Testis (tissue), 3 donors: Measurements from ENCODE around the gene ELOVL7. TPM values are rescaled to one million over a fixed set of nuclear protein-coding genes. Genes with fewer than 3 reads are reported as not detected.
"Not testable (repeated sequence)": the region's sequence is repeated elsewhere in the genome, so short reads cannot be mapped to it uniquely, and the experiment has no call there.

ENCODE experiments used
- DNase-seq: peaks from one replicate; pipeline ENCODE4 v3.0.0-alpha.2; 2019
- H3K27ac ChIP-seq, 2 donors: fragments of 200-600 bp; sonication (generic); one replicate each; pipeline ENCODE4 v1.5.1; 2019
- H3K27me3 ChIP-seq: fragments of 200-600 bp; sonication (generic); one replicate; pipeline ENCODE4 v1.5.1; 2019
- H3K36me3 ChIP-seq: fragments of 200-600 bp; sonication (generic); one replicate; pipeline ENCODE4 v1.5.1; 2017; ENCODE audit warnings: low read depth; ENCODE audit errors: missing control alignments
- H3K4me1 ChIP-seq: fragments of 200-600 bp; sonication (generic); one replicate; pipeline ENCODE4 v1.5.1; 2019
- H3K4me3 ChIP-seq, 2 donors: fragments of 200-600 bp; sonication (generic); one replicate each; pipeline ENCODE4 v1.5.1; 2017 to 2019
- H3K9me3 ChIP-seq: fragments of 200-600 bp; sonication (generic); one replicate; pipeline ENCODE4 v1.5.1; 2017
- POLR2A ChIP-seq: fragments of 450-650 bp; IDR thresholded peaks from one replicate; pipeline ENCODE4 v1.6.1; 2017; ENCODE audit warnings: antibody characterized with exemption, mild to moderate bottlenecking, moderate library complexity
- WGBS, 2 donors: methylation state at CpG; one replicate each; pipeline ENCODE4 v1.1.5; 2018; 5-methylcytosine and 5-hydroxymethylcytosine counted together
- intact Hi-C: fragments of 100-400 bp; cut with DNase I; formaldehyde crosslinking; loops from one replicate; pipeline ENCODE4 v1.15.1; 2023; ENCODE audit warnings: low total_unique reads
- polyA plus RNA-seq: library from polyadenylated mRNA; stranded (reverse); fragments of 350-450 nt; fragmentation: Illumina TruSeq; extraction: RNeasy Lipid Tissue Mini Kit (QIAGEN cat#74804); gene quantifications from one replicate; pipeline ENCODE4 v1.2.3, GENCODE V29; 2014; ENCODE audit warnings: low read depth, low replicate concordance; ENCODE audit not compliant: insufficient read depth
- total RNA-seq, 2 donors: library from RNA; depleted of rRNA; stranded (reverse); fragments of >200 nt; gene quantifications; one replicate each; pipeline ENCODE4 v1.2.3, GENCODE V29; 2016
- TF ChIP-seq, protein P1 (sequence below), 3 experiments: fragments of 450-650 bp in 2 of 3; fragments of 200-600 bp in 1 of 3; sonication (generic) in 1 of 3; IDR thresholded peaks; one replicate each; pipeline ENCODE4 v1.5.1; 2016 to 2019; ENCODE audit warnings: antibody characterized with exemption in 3 of 3, mild to moderate bottlenecking in 2 of 3, moderate library complexity in 1 of 3

ELOVL7 gene
- total and polyA plus RNA-seq, 3 donors from 2014 or later: 1.8 to 5.1 (median 2.4) TPM

DNA sequence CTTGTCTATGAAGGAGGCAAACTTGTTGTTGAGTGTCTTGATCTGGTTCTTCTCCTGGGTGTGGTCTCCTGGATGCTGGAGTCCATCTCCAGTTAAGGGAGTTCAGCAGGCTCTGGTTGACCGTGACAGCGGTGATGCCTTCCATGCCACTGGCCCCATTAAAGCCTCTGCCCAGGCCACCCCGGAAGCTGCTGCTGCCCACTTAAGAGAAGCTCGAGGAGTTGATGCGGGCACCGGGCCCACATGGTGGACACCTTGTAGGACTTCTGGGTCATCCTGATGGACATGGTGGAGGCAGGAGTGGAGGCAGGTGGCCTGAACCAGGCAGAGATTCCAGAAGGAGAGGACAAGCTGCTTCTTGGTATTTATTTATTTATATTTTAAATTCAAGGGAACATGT, 99.4 kb downstream of the ELOVL7 start:
- intact Hi-C loops: no loop called here
- 97 to 100% methylated on average over 5 to 6 of the region's 6 CpGs for WGBS, 2 donors
- H3K4me3 ChIP-seq: no peak overlapping the region
- no peaks in the 10 kb centered on the region for H3K27me3 ChIP-seq
- TF ChIP-seq, protein P1, sequence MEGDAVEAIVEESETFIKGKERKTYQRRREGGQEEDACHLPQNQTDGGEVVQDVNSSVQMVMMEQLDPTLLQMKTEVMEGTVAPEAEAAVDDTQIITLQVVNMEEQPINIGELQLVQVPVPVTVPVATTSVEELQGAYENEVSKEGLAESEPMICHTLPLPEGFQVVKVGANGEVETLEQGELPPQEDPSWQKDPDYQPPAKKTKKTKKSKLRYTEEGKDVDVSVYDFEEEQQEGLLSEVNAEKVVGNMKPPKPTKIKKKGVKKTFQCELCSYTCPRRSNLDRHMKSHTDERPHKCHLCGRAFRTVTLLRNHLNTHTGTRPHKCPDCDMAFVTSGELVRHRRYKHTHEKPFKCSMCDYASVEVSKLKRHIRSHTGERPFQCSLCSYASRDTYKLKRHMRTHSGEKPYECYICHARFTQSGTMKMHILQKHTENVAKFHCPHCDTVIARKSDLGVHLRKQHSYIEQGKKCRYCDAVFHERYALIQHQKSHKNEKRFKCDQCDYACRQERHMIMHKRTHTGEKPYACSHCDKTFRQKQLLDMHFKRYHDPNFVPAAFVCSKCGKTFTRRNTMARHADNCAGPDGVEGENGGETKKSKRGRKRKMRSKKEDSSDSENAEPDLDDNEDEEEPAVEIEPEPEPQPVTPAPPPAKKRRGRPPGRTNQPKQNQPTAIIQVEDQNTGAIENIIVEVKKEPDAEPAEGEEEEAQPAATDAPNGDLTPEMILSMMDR (IDR thresholded peaks at IDR 0.05): no peak
- TF ChIP-seq POLR2A: no peak
- no peaks in the 10 kb centered on the region for H3K4me1 ChIP-seq
- no peak for DNase-seq
- H3K27ac ChIP-seq: no peak overlapping the region
- no peaks in the 10 kb centered on the region for H3K9me3 ChIP-seq
- no peaks in the 10 kb centered on the region for H3K36me3 ChIP-seq

- no peak for DNase-seq
- Histone ChIP-seq H3K27ac (no peak overlapping the region), H3K9me3 (no peaks in the 10 kb centered on the region), H3K4me3 (no peak overlapping the region), H3K36me3 (no peaks in the 10 kb centered on the region), H3K4me1 (no peaks in the 10 kb centered on the region), H3K27me3 (no peaks in the 10 kb centered on the region)
- TF ChIP-seq, protein P1 (IDR thresholded peaks at IDR 0.05): no peak
- no peak for TF ChIP-seq POLR2A
- 70 to 74% methylated on average over 23 to 40 of the region's 40 CpGs for WGBS, 2 donors
- intact Hi-C loops: no loop called here
Measured at GRCh38 chr5:60743511-60744314, 100.4 kb downstream of the ELOVL7 start.

DNA sequence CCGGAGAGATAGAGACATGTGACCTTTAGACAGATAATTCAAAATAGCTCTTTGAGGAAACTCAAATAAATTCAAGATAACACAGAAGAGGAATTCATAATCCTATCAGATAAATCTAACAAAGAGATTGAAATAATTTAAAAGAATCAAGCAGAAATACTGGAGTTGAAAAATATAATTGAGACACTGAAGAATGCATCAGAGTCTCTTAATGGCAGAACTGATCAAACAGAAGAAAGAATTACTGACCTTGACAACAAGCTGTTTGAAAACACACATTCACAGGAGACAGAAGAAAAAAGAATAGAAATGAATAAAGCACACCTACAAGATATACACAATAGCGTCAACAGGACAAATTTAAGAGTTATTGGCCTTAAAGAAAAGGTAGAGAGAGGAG, 103.7 kb downstream of the ELOVL7 start:
- Histone ChIP-seq H3K4me3 (no peak overlapping the region), H3K9me3 (no peaks in the 10 kb centered on the region), H3K36me3 (no peaks in the 10 kb centered on the region), H3K4me1 (no peaks in the 10 kb centered on the region), H3K27ac (no peak overlapping the region), H3K27me3 (no peaks in the 10 kb centered on the region)
- intact Hi-C loops: no loop called here
- 94 to 98% methylated on average over 2 of the region's 2 CpGs for WGBS, 2 donors
- DNase-seq: no peak
- no peak for TF ChIP-seq POLR2A
- TF ChIP-seq, protein P1 (IDR thresholded peaks at IDR 0.05): no peak

DNA sequence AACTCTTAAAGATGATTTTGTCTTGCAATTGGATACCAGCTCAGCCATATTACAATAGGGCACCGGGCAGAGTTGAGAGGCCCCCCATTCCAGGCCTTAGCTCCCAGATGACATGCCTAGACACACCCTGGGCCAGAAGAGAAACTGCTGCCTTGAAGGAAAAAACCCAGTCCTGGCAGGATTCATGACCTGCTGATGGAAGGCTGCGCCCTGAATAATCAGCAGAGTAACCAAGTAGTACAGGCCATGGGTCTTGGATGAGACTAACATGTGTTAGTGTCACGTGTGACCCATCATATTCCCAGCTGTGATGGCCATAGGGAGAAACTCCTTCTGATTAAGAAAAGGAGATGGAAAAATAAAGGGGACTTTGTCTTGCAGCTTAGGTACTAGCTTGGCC, 105.1 kb downstream of the ELOVL7 start:
- Histone ChIP-seq H3K9me3 (no peaks in the 10 kb centered on the region), H3K36me3 (no peaks in the 10 kb centered on the region), H3K27me3 (no peaks in the 10 kb centered on the region), H3K27ac (no peak overlapping the region), H3K4me3 (no peak overlapping the region), H3K4me1 (no peaks in the 10 kb centered on the region)
- DNase-seq: no peak
- WGBS, 2 donors: 70 to 79% methylated on average over 3 of the region's 3 CpGs
- TF ChIP-seq, protein P1 (IDR thresholded peaks at IDR 0.05): no peak
- TF ChIP-seq POLR2A: no peak
- intact Hi-C loops: no loop called here

GRCh38 chr5:60738461-60738860, 105.6 kb downstream of the ELOVL7 start:
- Histone ChIP-seq H3K27me3 (no peaks in the 10 kb centered on the region), H3K27ac (no peak overlapping the region), H3K4me3 (no peak overlapping the region), H3K4me1 (no peaks in the 10 kb centered on the region), H3K36me3 (no peaks in the 10 kb centered on the region), H3K9me3 (no peaks in the 10 kb centered on the region)
- intact Hi-C loops: no loop called here
- no peak for TF ChIP-seq POLR2A
- TF ChIP-seq, protein P1 (IDR thresholded peaks at IDR 0.05): no peak
- no peak for DNase-seq
- 80 to 81% methylated on average over 4 of the region's 4 CpGs for WGBS, 2 donors

DNA sequence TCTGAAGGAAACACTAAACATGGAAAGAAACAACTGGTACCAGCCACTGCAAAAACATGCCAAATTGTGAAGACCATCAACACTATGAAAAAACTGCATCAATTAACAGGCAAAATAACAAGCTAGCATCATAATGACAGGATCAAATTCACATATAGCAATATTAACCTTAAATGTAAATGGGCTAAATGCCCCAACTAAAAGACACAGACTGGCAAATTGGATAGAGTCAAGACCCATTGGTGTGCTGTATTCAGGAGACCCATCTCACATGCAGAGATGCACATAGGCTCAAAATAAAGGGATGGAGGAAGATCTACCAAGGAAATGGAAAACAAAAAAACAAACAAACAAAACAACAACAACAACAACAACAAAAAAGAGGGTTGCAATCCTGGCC, 113.2 kb downstream of the ELOVL7 start:
- H3K4me3 ChIP-seq, H3K36me3 ChIP-seq, H3K27ac ChIP-seq, H3K27me3 ChIP-seq, H3K9me3 ChIP-seq, intact Hi-C loops, H3K4me1 ChIP-seq, DNase-seq: not testable (repeated sequence)
